ENCODE results near the gene KIF12.
"Not testable (repeated sequence)": the region's sequence is repeated elsewhere in the genome, so short reads cannot be mapped to it uniquely, and the experiment has no call there.

The KIF12 gene

DNA sequence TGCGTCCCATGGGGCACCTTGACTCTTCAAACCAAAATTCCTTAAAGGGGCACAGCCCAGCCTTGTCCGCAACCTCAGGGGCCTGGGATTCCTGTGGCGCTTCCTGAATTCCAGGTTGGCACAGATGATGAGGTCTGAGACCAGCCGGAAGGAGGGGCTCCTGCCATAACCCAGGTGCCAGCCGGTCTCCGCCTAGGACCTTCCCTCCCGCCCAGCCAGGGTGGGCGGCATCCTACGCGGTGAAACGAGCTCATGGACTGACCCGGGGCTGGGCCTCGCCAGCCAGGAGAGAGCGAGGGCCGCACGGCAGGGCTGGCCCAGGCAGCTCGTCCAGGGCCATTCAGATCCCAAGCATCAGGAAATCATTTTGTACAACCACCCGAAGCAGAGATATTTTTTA, 44.0 kb downstream of the KIF12 start:
- no peak overlapping the region for H3K4me3 ChIP-seq (ENCODE audit: low read depth, low read length)
- DNase-seq (ENCODE audit: low read depth) = no peak

DNA sequence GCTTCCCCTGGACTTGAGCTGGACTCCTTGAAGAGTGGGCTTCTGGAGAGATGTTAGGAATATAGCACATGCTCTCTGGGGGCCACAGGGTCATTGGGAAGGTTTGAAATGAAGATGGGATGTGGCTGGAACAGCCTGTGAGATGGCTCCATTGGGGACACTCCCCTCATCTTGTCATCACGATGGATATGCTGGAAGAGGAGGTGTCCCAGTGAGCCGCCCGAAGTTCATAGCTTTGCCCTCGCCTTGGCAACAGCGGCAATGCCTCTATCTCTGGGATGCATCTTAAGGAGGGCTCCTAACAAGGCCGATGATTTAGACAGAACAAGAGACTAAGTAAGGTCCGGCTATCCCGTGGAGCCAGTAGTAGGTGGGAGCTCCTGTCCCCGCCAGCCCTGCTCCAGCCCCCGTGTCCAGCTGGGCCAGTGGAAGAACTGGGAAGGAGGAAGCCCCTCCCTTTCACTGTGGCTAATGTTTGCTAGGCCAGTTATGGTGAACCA, 44.9 kb downstream of the KIF12 start:
- no peak overlapping the region for H3K4me3 ChIP-seq (ENCODE audit: low read depth, low read length)
- no peak for DNase-seq (ENCODE audit: low read depth)

DNA sequence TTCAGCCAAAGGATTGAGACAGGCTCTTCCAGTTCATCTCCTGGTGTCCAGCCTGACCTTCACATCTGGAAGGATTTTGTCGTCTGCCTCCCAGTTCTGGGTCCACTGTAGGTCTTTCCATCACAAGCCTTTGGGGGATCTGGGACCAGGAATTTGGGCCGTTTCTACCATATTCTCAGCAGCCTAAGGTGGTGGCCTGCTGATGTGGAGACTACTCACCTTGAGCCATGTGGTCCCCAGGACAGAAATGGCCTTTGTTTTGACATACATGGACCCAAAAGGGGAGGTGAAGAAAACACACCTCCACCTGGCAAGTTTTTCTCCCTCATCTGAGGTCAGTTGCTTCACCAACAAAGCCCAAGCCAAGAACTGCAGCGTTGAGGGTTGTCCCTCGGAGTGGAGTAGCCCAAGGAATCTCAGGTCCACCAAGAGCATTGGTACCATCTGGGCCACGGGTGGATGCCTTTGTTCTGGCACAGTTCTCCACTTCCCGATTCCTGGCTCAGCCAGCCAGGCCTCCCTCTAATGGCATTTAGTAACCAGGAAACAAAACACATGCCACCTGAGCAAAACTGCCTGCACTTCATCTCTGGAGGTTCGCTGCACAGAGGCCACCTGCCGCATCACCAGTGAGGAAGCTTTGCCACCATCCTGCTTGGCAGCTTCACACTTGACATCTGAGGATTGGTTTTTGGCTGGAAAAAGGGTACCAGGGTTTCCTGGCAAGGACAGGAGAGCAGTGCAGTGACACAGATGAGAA, 45.7 kb downstream of the KIF12 start:
- no peak overlapping the region for H3K4me3 ChIP-seq (ENCODE audit: low read depth, low read length)
- no peak for DNase-seq (ENCODE audit: low read depth)

DNA sequence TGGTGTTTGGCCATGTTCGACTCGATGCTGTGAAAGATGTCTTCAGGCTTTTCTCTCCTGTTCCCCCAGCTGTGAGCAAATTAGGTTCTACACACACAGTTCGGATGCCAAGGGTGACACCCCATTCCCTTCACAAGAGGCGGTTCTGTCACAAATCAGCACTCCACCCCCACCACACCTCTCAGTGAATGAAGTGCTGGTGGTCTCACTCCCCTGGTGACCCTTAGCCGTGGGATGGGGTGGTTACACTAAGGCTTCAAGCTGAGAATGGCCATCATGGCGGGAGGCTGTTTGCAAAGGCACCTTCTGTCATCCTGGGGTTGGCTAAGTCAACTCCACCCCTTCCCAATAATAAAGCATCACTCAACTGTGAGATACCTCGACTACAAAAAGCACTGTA, 47.4 kb downstream of the KIF12 start:
- no peak for DNase-seq (ENCODE audit: low read depth)
- no peak overlapping the region for H3K4me3 ChIP-seq (ENCODE audit: low read depth, low read length)

GRCh38 chr9:114051281-114051680, 47.8 kb downstream of the KIF12 start:
- no peak for DNase-seq (ENCODE audit: low read depth)
- H3K4me3 ChIP-seq (ENCODE audit: low read depth, low read length) = no peak overlapping the region

GRCh38 chr9:114050646-114051045, 48.4 kb downstream of the KIF12 start:
- no peak overlapping the region for H3K4me3 ChIP-seq (ENCODE audit: low read depth, low read length)
- DNase-seq (ENCODE audit: low read depth) = no peak

DNA sequence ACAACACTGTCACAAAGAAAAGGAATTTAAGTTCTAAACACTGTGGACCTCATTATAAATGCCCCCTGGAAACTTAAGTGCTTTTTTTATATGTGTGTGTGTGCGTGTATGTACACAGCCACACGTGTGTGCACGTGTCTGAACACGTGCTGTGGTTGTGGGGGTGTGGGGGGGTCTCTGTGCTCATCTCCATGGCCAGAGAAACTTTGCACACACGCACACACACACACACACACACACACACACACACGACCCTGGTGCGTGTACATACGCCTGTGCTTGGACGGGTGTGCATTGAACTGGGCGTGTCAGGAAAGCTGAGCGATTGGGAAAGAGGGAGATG, 48.9 kb downstream of the KIF12 start:
- H3K4me3 ChIP-seq (ENCODE audit: low read depth, low read length) = no peak overlapping the region

DNA sequence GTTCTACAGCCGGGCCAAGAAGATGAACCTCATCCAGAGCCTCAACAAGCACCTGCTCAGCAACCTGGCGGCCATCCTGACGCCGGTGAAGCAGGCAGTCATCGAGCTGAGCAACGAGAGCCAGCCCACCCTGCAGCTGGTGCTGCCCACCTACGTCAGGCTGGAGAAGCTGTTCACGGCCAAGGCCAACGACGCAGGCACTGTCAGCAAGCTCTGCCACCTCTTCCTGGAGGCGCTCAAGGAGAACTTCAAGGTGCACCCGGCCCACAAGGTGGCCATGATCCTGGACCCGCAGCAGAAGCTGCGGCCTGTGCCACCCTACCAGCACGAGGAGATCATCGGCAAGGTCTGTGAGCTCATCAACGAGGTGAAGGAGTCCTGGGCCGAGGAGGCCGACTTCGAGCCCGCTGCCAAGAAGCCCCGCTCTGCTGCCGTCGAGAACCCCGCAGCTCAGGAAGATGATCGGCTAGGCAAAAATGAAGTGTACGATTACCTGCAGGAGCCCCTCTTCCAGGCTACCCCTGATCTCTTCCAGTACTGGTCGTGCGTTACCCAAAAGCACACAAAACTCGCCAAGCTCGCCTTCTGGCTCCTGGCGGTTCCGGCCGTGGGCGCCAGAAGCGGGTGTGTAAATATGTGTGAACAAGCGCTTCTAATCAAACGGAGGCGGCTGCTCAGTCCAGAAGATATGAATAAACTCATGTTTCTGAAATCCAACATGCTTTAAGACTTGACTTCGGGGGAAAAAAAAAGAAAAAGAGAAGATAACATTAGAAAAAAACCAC, 49.5 kb downstream of the KIF12 start:
- H3K4me3 ChIP-seq (ENCODE audit: low read depth, low read length) = no peak overlapping the region
- no peak for DNase-seq (ENCODE audit: low read depth)

More for the DNA sequence above, 48.9 kb downstream of the KIF12 start:
- DNase-seq (ENCODE audit: low read depth) = no peak

GRCh38 chr9:114048533-114049415, 50.3 kb downstream of the KIF12 start:
- H3K4me3 ChIP-seq (ENCODE audit: low read depth, low read length) = no peak overlapping the region
- DNase-seq (ENCODE audit: low read depth) = no peak

GRCh38 chr9:114047717-114048116, 51.4 kb downstream of the KIF12 start:
- no peak for DNase-seq (ENCODE audit: low read depth)
- H3K4me3 ChIP-seq (ENCODE audit: low read depth, low read length) = no peak overlapping the region

GRCh38 chr9:114046875-114047274, 52.2 kb downstream of the KIF12 start:
- no peak for DNase-seq (ENCODE audit: low read depth)
- H3K4me3 ChIP-seq (ENCODE audit: low read depth, low read length) = no peak overlapping the region

DNA sequence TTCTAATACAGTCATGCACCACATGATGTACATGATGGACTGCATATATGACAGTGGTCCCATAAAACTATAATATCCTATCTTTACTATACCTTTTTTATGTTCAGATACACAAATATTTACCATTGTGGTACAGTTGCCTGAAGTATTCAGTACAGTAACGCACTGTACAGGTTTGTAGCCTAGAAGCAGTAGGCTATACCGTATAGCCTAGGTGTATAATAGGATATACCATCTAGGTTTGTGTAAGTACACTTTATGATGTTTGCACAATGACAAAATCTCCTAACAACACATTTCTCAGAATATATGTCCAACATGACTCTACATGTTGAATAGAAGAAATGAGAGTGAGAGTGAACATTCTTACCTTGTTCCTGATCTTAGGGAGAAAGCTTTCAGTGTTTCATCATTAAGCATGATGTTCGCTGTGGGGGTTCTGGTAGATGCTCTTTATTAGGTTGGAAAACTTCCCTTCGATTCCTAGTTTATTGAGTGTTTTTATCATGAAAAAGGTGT, 52.8 kb downstream of the KIF12 start:
- no peak for DNase-seq (ENCODE audit: low read depth)
- no peak overlapping the region for H3K4me3 ChIP-seq (ENCODE audit: low read depth, low read length)

GRCh38 chr9:114043660-114044059, 55.4 kb downstream of the KIF12 start:
- not testable (repeated sequence) for DNase-seq (ENCODE audit: low read depth)

More at GRCh38 chr9:114043660-114044059, 55.4 kb downstream of the KIF12 start:
- not testable (repeated sequence) for H3K4me3 ChIP-seq (ENCODE audit: low read depth, low read length)
